HepG2 (cell line): ENCODE results near the gene PRADC1. TPM values are rescaled to one million over a fixed set of nuclear protein-coding genes. Genes with fewer than 3 reads are reported as not detected.

Source experiments
- CERS6 ChIP-seq: sonication (generic); formaldehyde crosslinking; IDR thresholded peaks from 2 replicates; pipeline ENCODE4 v1.5.0; 2020; ENCODE audit warnings: missing genetic modification reagents
- FLYWCH1 ChIP-seq: sonication (generic); formaldehyde crosslinking; IDR thresholded peaks from 2 replicates; pipeline ENCODE4 v1.8.1; 2023; ENCODE audit warnings: mild to moderate bottlenecking, missing genetic modification reagents
- IKZF1 ChIP-seq: fragments of 450-650 bp; IDR thresholded peaks from 2 replicates; pipeline ENCODE4 v1.7.1; 2016
- PAXIP1 ChIP-seq: sonication (generic); formaldehyde crosslinking; conservative IDR thresholded peaks from 2 replicates; pipeline ENCODE4 v1.4.0; 2020; ENCODE audit warnings: mild to moderate bottlenecking, missing genetic modification reagents, moderate library complexity
- PHF8 ChIP-seq: sonication (generic); formaldehyde crosslinking; IDR thresholded peaks from 2 replicates; pipeline ENCODE4 v1.5.0; 2020; ENCODE audit warnings: missing genetic modification reagents
- SPEN ChIP-seq: sonication (generic); formaldehyde crosslinking; IDR thresholded peaks from 2 replicates; pipeline ENCODE4 v1.5.1; 2020; ENCODE audit warnings: low read depth, mild to moderate bottlenecking, missing genetic modification reagents
- SRF ChIP-seq: IDR thresholded peaks from 2 replicates; pipeline ENCODE4 v1.6.1; 2011; ENCODE audit warnings: mild to moderate bottlenecking, low read depth, low read length, moderate library complexity
- STAT6 ChIP-seq: sonication (generic); formaldehyde crosslinking; IDR thresholded peaks from 2 replicates; pipeline ENCODE4 v1.4.0; 2020; ENCODE audit warnings: missing genetic modification reagents, mild to moderate bottlenecking, borderline replicate concordance
- THAP9 ChIP-seq: sonication (generic); formaldehyde crosslinking; IDR thresholded peaks from 2 replicates; pipeline ENCODE4; 2020; ENCODE audit warnings: missing genetic modification reagents, mild to moderate bottlenecking, borderline replicate concordance
- ZNF124 ChIP-seq: sonication (generic); formaldehyde crosslinking; IDR thresholded peaks from 2 replicates; pipeline ENCODE4 v1.4.0; 2020; ENCODE audit warnings: missing genetic modification reagents
- ZNF224 ChIP-seq: sonication (generic); formaldehyde crosslinking; IDR thresholded peaks from 2 replicates; pipeline ENCODE4 v1.5.0; 2020; ENCODE audit warnings: mild to moderate bottlenecking, missing genetic modification reagents
- ZNF512 ChIP-seq: sonication (generic); formaldehyde crosslinking; IDR thresholded peaks from 2 replicates; pipeline ENCODE4 v1.4.0; 2020; ENCODE audit warnings: mild to moderate bottlenecking, missing genetic modification reagents
- ZNF639 ChIP-seq: conservative IDR thresholded peaks from 2 replicates; pipeline ENCODE4 v1.6.1; 2018; ENCODE audit warnings: missing genetic modification reagents
- ZSCAN12 ChIP-seq: sonication (generic); formaldehyde crosslinking; IDR thresholded peaks from 2 replicates; pipeline ENCODE4 v1.9.0; 2021; ENCODE audit warnings: mild to moderate bottlenecking, missing genetic modification reagents
- polyA plus RNA-seq, 8 experiments: library from polyadenylated mRNA; depleted of rRNA in 3 of 8; stranded (reverse) in 7 of 8; unstranded in 1 of 8; fragments of >200 nt; fragmentation: Illumina TruSeq in 4 of 8; extraction: Trizol in 4 of 8; gene quantifications; 2 replicates each; pipeline versions ENCODE4 v1.2.1 to v1.2.3, GENCODE V29; 2011 to 2016; ENCODE audit warnings: low read depth in 4 of 8, missing spikeins in 1 of 8, mixed read lengths in 1 of 8; ENCODE audit not compliant: insufficient read depth in 1 of 8
- total RNA-seq, 5 experiments: library from RNA; depleted of rRNA; stranded (reverse); fragments of >200 nt; fragmentation: Illumina TruSeq; extraction: Trizol; gene quantifications; 2 replicates each; pipeline ENCODE4 v1.2.3, GENCODE V29; 2016; ENCODE audit warnings: low read depth in 1 of 5

PRADC1 gene
- total and polyA plus RNA-seq, 2 of the 13 experiments (the other 11 are each of a cell fraction or from before 2014, with no cell fraction given), result 12.1 to 37.2 TPM

GRCh38 chr2:73214120-73215035 lies 18.7 kb downstream of the PRADC1 start, which contains the start of gene SMYD5 (continued):
- TF ChIP-seq CERS6 (CRISPR knock-in tag) (no peak), ZSCAN12 (CRISPR knock-in tag) (peak; percentile 80; the same call in 1 of the 2 replicates), ZNF512 (CRISPR knock-in tag) (no peak), SPEN (no peak), ZNF124 (peak; percentile 78; the same call in 1 of the 2 replicates), IKZF1 (no peak), THAP9 (peak; percentile 91), ZNF639 (peak; percentile 59), PHF8 (peak; percentile 98), FLYWCH1 (CRISPR knock-in tag) (0 out of 2 replicates have a peak, but pooled peaks have one; percentile 89), ZNF224 (CRISPR knock-in tag) (no peak), STAT6 (CRISPR knock-in tag) (no peak; the same call in 1 of the 2 replicates), PAXIP1 (CRISPR knock-in tag) (peak; percentile 12; the same call in 1 of the 2 replicates), SRF (no peak; the same call in 1 of the 2 replicates)
